CD1c-positive myeloid dendritic cell (primary cell): ENCODE measurements around the gene LEO1.
A peak's percentile ranks its signal among the peaks of the same experiment; 100 is the strongest.
"Not testable (repeated sequence)": the region's sequence is repeated elsewhere in the genome, so short reads cannot be mapped to it uniquely, and the experiment has no call there.

ENCODE experiments used
- DNase-seq: peaks from one replicate; pipeline ENCODE4 v3.0.0-alpha.2; 2016; ENCODE audit errors: extremely low spot score

LEO1 gene

GRCh38 chr15:52003710-52004109, 32.1 kb upstream of the LEO1 start:
- DNase-seq: no peak

- DNase-seq: not testable (repeated sequence)
These were observed 31.5 kb upstream of the LEO1 start for GRCh38 chr15:52003089-52003488.

DNA sequence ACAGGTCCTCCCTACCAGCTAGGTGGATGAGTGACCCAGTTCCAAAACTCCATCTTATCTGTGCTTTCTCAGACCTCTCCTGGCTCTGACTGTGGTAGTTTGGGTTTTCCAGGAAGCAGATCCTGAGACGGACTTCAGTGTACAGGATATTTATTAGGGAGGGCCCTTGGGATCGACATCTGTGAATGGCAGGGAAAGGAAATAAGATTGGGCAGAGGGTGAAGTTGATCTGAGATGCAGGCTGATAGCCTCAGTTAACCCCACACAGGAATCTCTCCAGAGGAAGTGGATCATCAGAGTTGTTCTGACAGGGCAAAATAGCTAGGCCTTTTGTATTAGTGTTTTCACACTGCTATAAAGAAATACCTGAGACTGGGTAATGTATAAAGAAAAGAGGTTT, 30.8 kb upstream of the LEO1 start:
- DNase-seq: no peak

GRCh38 chr15:51992953-51993352, 21.4 kb upstream of the LEO1 start:
- no peak for DNase-seq

DNA sequence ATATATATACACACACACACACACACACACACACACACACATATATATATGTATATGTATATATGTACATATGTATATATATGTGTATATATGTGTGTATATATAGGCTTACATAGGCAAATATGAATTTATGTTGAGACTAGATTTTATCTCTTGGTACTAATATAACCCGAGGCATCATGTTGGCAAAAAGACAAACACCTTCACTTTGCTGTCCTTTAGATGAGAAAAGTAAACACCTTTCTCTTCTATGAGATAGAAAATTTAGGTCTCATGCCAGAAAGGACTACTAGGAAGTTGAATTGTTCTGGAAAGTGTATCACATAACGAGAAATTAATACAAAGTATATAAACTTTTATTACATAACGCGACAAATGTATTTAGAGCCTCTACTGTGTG, 19.6 kb upstream of the LEO1 start:
- DNase-seq: no peak

- DNase-seq: no peak
These were observed 11.2 kb upstream of the LEO1 start for GRCh38 chr15:51982770-51983103.

DNA sequence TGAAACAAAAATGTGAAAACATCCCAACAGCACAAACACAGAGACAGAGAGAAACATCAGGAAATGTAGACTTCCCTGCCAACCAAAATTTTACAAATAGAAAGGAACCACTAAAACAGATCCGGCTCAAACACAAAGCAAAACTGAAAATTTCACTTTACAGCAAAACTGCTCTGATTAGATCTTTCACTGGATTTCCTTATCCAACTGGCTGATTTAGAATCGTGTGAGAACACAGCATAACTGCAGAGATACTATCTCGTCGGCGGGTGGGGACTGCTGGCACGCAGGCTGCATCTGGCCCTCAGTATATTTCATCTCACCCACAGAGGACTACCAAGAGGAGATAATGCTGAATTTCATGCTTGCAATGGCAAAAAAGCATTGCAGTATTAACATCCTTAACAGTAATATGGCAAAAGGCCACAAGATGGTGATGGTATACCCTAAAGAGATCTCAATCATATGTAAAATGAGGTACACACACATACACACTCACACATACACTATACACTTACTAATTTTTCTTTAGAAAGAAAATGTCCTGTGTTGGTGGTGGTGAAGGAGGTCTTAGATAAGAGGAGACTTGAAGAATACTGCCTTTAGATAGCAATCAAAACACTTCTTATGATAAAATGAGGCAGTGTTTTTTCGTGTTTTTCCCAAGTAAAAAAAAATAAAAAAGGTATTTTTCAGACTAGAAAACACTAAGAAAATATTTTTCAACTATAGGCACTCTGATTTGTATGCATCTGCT, 10.6 kb upstream of the LEO1 start:
- DNase-seq: peak; percentile 77

GRCh38 chr15:51973775-51974174, 2.2 kb upstream of the LEO1 start:
- DNase-seq: no peak

GRCh38 chr15:51973220-51973619, 1.6 kb upstream of the LEO1 start:
- DNase-seq: no peak

DNA sequence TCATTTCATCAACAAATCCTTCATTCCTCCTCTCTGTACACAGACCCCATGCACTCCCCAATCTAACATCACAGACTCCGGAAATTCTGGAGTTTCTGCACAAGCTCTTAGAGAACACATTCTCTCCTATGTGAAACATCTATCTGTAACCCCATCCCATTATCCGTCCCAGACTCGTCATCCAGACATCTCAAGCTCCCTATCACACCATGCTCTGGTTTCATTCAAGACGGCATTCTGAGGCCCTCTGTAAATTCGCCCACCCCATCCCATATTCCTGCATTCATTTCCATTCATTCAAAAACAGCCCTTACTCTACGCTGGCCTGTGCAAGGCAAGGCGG, 575 bp downstream of the LEO1 start:
- DNase-seq: no peak

GRCh38 chr15:51970132-51970817, 1.3 kb downstream of the LEO1 start:
- no peak for DNase-seq

DNA sequence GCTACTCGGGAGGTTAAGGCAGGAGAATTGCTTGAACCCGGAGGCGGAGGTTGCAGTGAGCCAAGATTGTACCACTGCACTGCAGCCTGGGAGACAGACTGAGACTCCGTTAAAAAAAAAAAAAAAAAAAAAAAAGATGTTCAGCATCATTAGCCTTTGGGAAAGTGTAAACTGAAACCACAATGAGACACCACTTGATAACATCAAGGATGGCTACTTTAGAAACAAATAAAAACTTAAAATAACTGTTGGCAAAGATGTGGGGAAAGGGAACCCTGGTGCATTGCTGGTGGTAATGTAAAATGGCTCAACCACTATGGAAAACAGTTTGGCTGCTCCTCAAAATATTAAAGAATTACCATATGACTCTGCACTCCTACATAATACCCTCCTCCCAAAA, 1.9 kb downstream of the LEO1 start:
- no peak for DNase-seq

DNA sequence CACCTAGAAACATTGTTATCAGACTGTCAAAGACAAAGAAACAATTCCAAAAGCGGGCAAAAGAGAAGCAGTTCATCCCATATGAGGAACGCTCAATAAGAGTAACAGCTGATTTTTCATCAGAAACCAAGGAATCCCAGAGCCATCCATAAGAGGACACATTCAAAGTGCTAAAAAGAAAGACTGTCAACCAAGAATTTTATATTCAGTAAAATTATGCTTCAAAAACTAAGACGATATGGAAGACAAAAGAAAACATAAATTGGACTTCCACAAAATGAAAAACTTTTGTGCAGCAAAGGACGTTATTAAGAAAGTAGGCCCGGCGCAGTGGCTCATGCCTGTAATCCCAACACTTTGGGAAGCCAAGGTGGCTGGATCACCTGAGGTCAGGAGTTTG, 4.0 kb downstream of the LEO1 start:
- no peak for DNase-seq

- no peak for DNase-seq
These were observed 5.4 kb downstream of the LEO1 start for GRCh38 chr15:51966192-51966591.

GRCh38 chr15:51965691-51966090, 5.9 kb downstream of the LEO1 start:
- DNase-seq: no peak

DNA sequence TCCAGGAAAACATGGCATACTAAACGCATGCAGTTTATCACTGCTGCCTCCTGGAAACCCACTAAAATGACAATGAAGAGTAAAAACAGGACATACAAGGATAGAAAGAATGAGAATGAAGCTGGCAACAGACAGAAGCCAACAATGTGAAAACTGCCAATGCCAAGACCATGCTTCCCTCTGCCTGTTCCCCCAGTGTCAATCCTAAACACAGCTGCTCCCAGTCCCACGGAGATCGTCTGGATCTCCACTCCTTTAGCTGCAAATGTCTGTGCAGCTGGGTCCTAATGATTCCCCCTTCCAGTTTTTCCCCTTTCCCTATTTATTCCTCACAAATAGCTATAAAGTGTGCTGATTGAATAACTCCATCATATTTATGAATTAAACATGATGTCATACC, 16.1 kb downstream of the LEO1 start:
- no peak for DNase-seq

- DNase-seq: no peak
These were observed 18.8 kb downstream of the LEO1 start for GRCh38 chr15:51952805-51953204.

- no peak for DNase-seq
These were observed 24.5 kb downstream of the LEO1 start for GRCh38 chr15:51947124-51947523.

DNA sequence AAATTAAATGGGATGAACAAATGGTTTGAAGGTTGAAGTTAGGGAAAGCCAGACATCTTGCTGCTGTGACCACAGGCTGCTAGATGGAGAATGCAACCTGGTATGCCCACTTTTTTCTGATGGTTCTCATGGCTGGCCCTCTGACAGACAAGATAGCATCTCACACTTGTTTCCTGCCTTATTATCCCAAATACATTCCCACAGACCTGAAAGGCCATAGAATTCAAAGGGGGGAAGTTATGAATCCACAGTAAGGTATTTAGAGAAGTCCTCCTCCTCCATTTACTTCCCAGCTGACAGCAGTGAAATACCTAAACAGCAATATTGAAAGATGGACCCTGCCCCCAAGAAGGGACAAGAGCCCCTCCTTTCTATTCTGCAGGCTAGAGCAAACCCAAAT, 32.4 kb downstream of the LEO1 start:
- DNase-seq: no peak

DNA sequence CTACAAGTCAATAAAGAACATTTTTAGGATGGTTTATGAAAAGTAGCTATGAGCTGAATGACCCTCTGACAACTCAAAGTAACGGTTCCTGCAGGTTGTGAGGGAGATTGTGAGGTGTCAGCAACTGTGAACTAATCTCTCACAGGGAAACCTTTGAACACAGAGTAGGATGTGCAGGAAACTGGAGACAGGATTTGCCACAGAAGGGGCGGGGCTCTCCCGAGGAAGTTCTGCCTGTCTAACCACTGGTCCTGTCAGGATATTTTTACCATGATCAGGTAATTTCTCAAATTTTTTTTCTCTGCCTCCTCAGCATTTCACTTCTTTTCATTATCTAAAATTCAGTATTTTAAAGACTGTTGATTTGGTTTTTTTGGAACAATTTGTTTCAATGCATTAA, 33.3 kb downstream of the LEO1 start:
- DNase-seq: no peak

DNA sequence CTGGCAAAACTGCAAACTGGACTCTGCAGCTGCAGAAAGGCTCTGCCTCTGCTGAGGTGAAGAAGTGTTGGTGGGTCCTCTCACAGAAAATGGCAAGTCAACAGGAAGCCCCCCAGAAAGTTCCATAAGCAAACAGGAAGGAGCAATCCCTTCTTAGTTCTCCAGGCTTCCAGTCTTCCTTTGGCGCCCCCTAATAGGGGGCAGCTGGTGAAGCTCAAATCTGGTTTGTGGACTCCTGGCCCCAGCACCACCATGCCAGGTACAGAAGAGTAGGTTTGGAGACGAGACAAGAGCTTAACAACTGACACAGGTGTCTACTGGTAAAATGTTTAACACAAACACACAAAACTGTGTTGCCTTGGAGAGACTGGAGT, 35.5 kb downstream of the LEO1 start:
- DNase-seq: no peak

DNA sequence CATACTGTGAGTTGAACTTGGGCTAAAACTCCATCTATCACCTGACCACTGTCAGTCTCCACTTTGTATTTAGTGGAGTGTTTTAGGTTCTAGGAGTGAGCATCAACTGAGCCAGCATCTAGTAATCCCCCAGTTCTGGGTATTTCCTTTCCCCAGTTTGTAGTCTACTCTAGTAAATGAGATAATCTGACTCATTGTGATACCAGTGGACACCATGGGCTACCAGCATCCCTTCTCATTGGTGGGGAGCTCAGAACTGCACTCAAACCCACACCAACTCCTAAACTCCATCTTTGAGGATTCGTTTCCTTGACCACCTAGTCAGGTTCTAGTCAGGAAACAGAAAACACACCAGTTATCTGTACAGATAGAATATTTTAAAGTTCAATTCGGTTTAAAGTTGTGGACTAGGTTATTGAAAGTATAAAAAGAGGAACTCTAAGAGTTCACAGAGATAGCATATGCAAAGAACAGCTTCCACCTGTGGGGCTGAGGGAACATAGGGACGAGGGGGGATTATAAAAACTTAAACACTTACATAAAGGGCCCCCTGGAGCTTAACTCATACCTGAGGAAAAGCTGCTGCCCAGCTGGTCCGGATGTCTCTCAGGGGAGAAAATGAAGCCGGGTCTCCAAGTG, 36.0 kb downstream of the LEO1 start:
- no peak for DNase-seq

- no peak for DNase-seq
These were observed 39.4 kb downstream of the LEO1 start for GRCh38 chr15:51932161-51932560.
